ENCODE data around the gene CBLB.

CBLB gene

GRCh38 chr3:105906836-105907235 lies 38.0 kb upstream of the CBLB start:
- ATAC-seq (ENCODE audit: insufficient read depth, low read depth): no peak

GRCh38 chr3:105906345-105906744 lies 37.5 kb upstream of the CBLB start:
- Histone ChIP-seq H3K27ac (ENCODE audit: low read length) (no peak overlapping the region), H4K20me1 (ENCODE audit: insufficient read depth, low read length) (no peaks in the 10 kb centered on the region), H3K36me3 (ENCODE audit: insufficient read depth, low read length) (no peaks in the 10 kb centered on the region), H3K4me2 (ENCODE audit: insufficient read depth, low read length) (no peak overlapping the region), H3K27me3 (ENCODE audit: insufficient read depth, low read length, poor library complexity) (no peaks in the 10 kb centered on the region), H3K79me2 (ENCODE audit: insufficient read depth, low read length) (no peaks in the 10 kb centered on the region), H3K9ac (ENCODE audit: low read depth, low read length) (no peak overlapping the region), H3K4me1 (ENCODE audit: insufficient read depth, low read length) (no peaks in the 10 kb centered on the region), H2AFZ (ENCODE audit: low read depth, low read length) (no peak overlapping the region), H3K4me3 (ENCODE audit: low read depth in 1 of 2, low read length in 2 of 2) (no peak overlapping the region), H3K9me3 (ENCODE audit: insufficient read depth, low read length, severe bottlenecking) (no peaks in the 10 kb centered on the region)
- TF ChIP-seq EZH2 (IDR thresholded peaks at IDR 0.05; ENCODE audit: borderline replicate concordance, low read depth, low read length, severe bottlenecking): no peak
- TF ChIP-seq, protein P1, sequence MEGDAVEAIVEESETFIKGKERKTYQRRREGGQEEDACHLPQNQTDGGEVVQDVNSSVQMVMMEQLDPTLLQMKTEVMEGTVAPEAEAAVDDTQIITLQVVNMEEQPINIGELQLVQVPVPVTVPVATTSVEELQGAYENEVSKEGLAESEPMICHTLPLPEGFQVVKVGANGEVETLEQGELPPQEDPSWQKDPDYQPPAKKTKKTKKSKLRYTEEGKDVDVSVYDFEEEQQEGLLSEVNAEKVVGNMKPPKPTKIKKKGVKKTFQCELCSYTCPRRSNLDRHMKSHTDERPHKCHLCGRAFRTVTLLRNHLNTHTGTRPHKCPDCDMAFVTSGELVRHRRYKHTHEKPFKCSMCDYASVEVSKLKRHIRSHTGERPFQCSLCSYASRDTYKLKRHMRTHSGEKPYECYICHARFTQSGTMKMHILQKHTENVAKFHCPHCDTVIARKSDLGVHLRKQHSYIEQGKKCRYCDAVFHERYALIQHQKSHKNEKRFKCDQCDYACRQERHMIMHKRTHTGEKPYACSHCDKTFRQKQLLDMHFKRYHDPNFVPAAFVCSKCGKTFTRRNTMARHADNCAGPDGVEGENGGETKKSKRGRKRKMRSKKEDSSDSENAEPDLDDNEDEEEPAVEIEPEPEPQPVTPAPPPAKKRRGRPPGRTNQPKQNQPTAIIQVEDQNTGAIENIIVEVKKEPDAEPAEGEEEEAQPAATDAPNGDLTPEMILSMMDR (IDR thresholded peaks at IDR 0.05; ENCODE audit: borderline replicate concordance, extremely low read depth, low read length, poor library complexity, severe bottlenecking): no peak
- DNase-seq (no peak), ATAC-seq (ENCODE audit: insufficient read depth, low read depth) (no peak)

More at GRCh38 chr3:105906836-105907235, 38.0 kb upstream of the CBLB start:
- Histone ChIP-seq H3K27me3 (ENCODE audit: insufficient read depth, low read length, poor library complexity) (no peaks in the 10 kb centered on the region), H3K27ac (ENCODE audit: low read length) (no peak overlapping the region), H3K36me3 (ENCODE audit: insufficient read depth, low read length) (no peaks in the 10 kb centered on the region), H4K20me1 (ENCODE audit: insufficient read depth, low read length) (no peaks in the 10 kb centered on the region), H3K4me2 (ENCODE audit: insufficient read depth, low read length) (no peak overlapping the region), H3K79me2 (ENCODE audit: insufficient read depth, low read length) (no peaks in the 10 kb centered on the region), H2AFZ (ENCODE audit: low read depth, low read length) (no peak overlapping the region), H3K9ac (ENCODE audit: low read depth, low read length) (no peak overlapping the region), H3K4me3 (ENCODE audit: low read depth in 1 of 2, low read length in 2 of 2) (no peak overlapping the region), H3K4me1 (ENCODE audit: insufficient read depth, low read length) (no peaks in the 10 kb centered on the region), H3K9me3 (ENCODE audit: insufficient read depth, low read length, severe bottlenecking) (no peaks in the 10 kb centered on the region)
- TF ChIP-seq EZH2 (IDR thresholded peaks at IDR 0.05; ENCODE audit: borderline replicate concordance, low read depth, low read length, severe bottlenecking): no peak
- TF ChIP-seq, protein P1 (IDR thresholded peaks at IDR 0.05; ENCODE audit: borderline replicate concordance, extremely low read depth, low read length, poor library complexity, severe bottlenecking): no peak
- DNase-seq: no peak

DNA sequence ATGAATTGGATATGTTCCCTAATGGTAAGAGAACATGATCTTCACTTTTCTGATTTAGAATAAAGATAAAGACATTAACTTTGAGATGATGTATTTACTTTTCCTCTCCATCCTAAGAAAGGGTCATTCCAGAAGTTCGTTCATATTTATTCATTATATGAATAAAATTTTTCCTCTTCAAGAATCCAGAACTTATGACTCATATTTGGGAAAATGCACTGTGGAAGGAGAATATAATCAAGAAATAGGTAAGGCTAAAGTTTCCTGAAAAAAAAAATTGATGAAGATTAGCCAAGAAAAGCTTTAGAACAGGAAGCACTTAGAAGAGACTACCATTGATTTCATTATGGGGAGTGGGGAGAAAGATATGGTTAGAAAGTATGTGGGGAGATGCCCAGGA lies 36.5 kb upstream of the CBLB start:
- no peaks in the 10 kb centered on the region for H3K9me3 ChIP-seq (ENCODE audit: insufficient read depth, low read length, severe bottlenecking)
- no peak overlapping the region for H3K4me2 ChIP-seq (ENCODE audit: insufficient read depth, low read length)
- no peak overlapping the region for H3K27ac ChIP-seq (ENCODE audit: low read length)
- H3K27me3 ChIP-seq (ENCODE audit: insufficient read depth, low read length, poor library complexity): no peaks in the 10 kb centered on the region
- no peaks in the 10 kb centered on the region for H4K20me1 ChIP-seq (ENCODE audit: insufficient read depth, low read length)
- no peak overlapping the region for H2AFZ ChIP-seq (ENCODE audit: low read depth, low read length)
- no peaks in the 10 kb centered on the region for H3K4me1 ChIP-seq (ENCODE audit: insufficient read depth, low read length)
- DNase-seq: no peak
- H3K4me3 ChIP-seq (ENCODE audit: low read depth in 1 of 2, low read length in 2 of 2): no peak overlapping the region
- ATAC-seq (ENCODE audit: insufficient read depth, low read depth): no peak
- H3K36me3 ChIP-seq (ENCODE audit: insufficient read depth, low read length): no peaks in the 10 kb centered on the region
- no peak for TF ChIP-seq EZH2 (IDR thresholded peaks at IDR 0.05; ENCODE audit: borderline replicate concordance, low read depth, low read length, severe bottlenecking)
- TF ChIP-seq, protein P1 (IDR thresholded peaks at IDR 0.05; ENCODE audit: borderline replicate concordance, extremely low read depth, low read length, poor library complexity, severe bottlenecking): no peak
- H3K79me2 ChIP-seq (ENCODE audit: insufficient read depth, low read length): no peaks in the 10 kb centered on the region
- no peak overlapping the region for H3K9ac ChIP-seq (ENCODE audit: low read depth, low read length)
